ENCODE data around the gene FARP1. TPM values are rescaled to one million over a fixed set of nuclear protein-coding genes. Genes with fewer than 3 reads are reported as not detected.

Gene FARP1
- total and polyA plus RNA-seq, 2 of the 8 experiments (the other 6 are each of a cell fraction or from before 2014, with no cell fraction given), result 24.7 to 104 TPM

GRCh38 chr13:98399756-98400155 is 256.9 kb downstream of the FARP1 start:
- no peak for FAIRE-seq
- Histone ChIP-seq H3K79me1 (ENCODE audit: low read depth, low read length) (peaks cover 2% of the 10 kb centered on the region; the same call in 1 of the 2 replicates), H3K4me3 (ENCODE audit: extremely low read depth in 1 of 4, insufficient read depth in 2 of 4, low read depth in 3 of 4, low read length in 4 of 4) (no peak overlapping the region), H3K9ac (replicated peaks in 1 of 4; ENCODE audit: extremely low read depth in 1 of 4, low read depth in 3 of 4, low read length in 3 of 4) (no peak overlapping the region), H3K27ac (ENCODE audit: low read depth, low read length) (no peak overlapping the region), H2AK5ac (ENCODE audit: low read depth, low read length) (no peak overlapping the region), H4K91ac (replicated peaks; ENCODE audit: insufficient read length, low read length) (no peak overlapping the region), H3K27me3 (replicated peaks in 1 of 4; ENCODE audit: control insufficient read depth in 3 of 4, extremely low read depth in 1 of 4, insufficient read depth in 3 of 4, low read length in 3 of 4) (no peaks in the 10 kb centered on the region), H2BK12ac (ENCODE audit: low read depth, low read length) (no peak overlapping the region), H2BK20ac (ENCODE audit: low read length) (no peak overlapping the region), H2AFZ (ENCODE audit: low read length) (no peak overlapping the region), H3K18ac (ENCODE audit: extremely low read depth, low read length) (no peak overlapping the region), H3K23me2 (ENCODE audit: low read depth, low read length) (no peaks in the 10 kb centered on the region), H4K5ac (ENCODE audit: insufficient read length, low read depth, low read length) (no peak overlapping the region), H3K4me1 (replicated peaks in 1 of 4; ENCODE audit: control insufficient read depth in 3 of 4, insufficient read depth in 4 of 4, low read length in 3 of 4) (peaks cover 0 to 4% (median 1%) of the 10 kb centered on the region in 4 experiments; a peak in 2 of 7 replicates), H2BK15ac (ENCODE audit: low read length) (no peak overlapping the region), H2BK5ac (ENCODE audit: low read depth, low read length) (no peak overlapping the region), H3K4me2 (ENCODE audit: insufficient read depth in 1 of 2, low read depth in 2 of 2, low read length in 2 of 2) (no peak overlapping the region), H3K4ac (replicated peaks; ENCODE audit: insufficient read length, low read depth, low read length) (no peak overlapping the region), H3K23ac (ENCODE audit: insufficient read length) (no peak overlapping the region), H4K20me1 (replicated peaks in 1 of 2; ENCODE audit: control insufficient read depth in 1 of 2, insufficient read depth in 2 of 2, low read length in 2 of 2) (no peaks in the 10 kb centered on the region), H2BK120ac (replicated peaks; ENCODE audit: low read depth, low read length) (no peak overlapping the region), H3K36me3 (ENCODE audit: control insufficient read depth in 2 of 4, insufficient read depth in 4 of 4, low read length in 3 of 4) (peaks cover 0 to 15% (median 2%) of the 10 kb centered on the region in 4 experiments; a peak in 3 of 8 replicates), H3K79me2 (ENCODE audit: control insufficient read depth in 1 of 2, insufficient read depth in 2 of 2, low read length in 2 of 2) (no peaks in the 10 kb centered on the region), H3K56ac (replicated peaks; ENCODE audit: insufficient read length, low read depth, low read length) (no peak overlapping the region), H3K9me3 (ENCODE audit: insufficient read depth in 2 of 2, low read depth in 1 of 2, low read length in 1 of 2) (no peaks in the 10 kb centered on the region), H4K8ac (ENCODE audit: extremely low read depth, insufficient read depth, low read length) (no peak overlapping the region), H3K14ac (ENCODE audit: insufficient read length) (no peak overlapping the region)
- WGBS, 2 experiments (ENCODE audit: extremely low coverage in 1 of 2, insufficient coverage in 1 of 2, insufficient read length in 1 of 2, insufficient replicate concordance in 2 of 2, low coverage in 1 of 2, low lambda C conversion rate in 2 of 2, missing lambda C conversion rate in 1 of 2), result 81% methylated on average over 4 of the region's 4 CpGs; no CpG with 5 or more reads in 1 of the 2 experiments
- no peak for DNase-seq (ENCODE audit: low read depth in 1 of 2, low spot score in 2 of 2)
- ChIA-PET POLR2A (ENCODE audit: partially characterized antibody) (interaction anchor here (1.7 kb wide), 1 partner anchor 373 kb away, joined by 4 read pairs; no protein-coding TSS in a partner anchor), CTCF (ENCODE audit: partially characterized antibody) (interaction anchor here (0.6 to 2.6 kb wide), 7 partner anchors 9 to 366 kb away, joined by 3 to 9 read pairs (median 5); no protein-coding TSS in a partner anchor)
- TF ChIP-seq POLR2A (IDR thresholded peaks at IDR 0.05; ENCODE audit: control extremely low read depth in 1 of 2, low read depth in 2 of 2, low read length in 2 of 2) (no peak), SIRT6 (IDR thresholded peaks at IDR 0.05; ENCODE audit: low read length) (no peak), BCL11A (IDR thresholded peaks at IDR 0.05; ENCODE audit: low read depth in 2 of 2, low read length in 2 of 2) (no peak), SP1 (IDR thresholded peaks at IDR 0.05; ENCODE audit: low read depth, low read length) (no peak), YY1 (IDR thresholded peaks at IDR 0.05; ENCODE audit: low read depth, low read length) (no peak), RAD21 (IDR thresholded peaks at IDR 0.05 in 1 of 2, conservative IDR thresholded peaks at IDR 0.05 in 1 of 2; ENCODE audit: low read depth in 2 of 2, low read length in 2 of 2) (no peak), FOSL1 (IDR thresholded peaks at IDR 0.05; ENCODE audit: insufficient read depth, low read depth, low read length) (no peak), KDM4A (IDR thresholded peaks at IDR 0.05; ENCODE audit: low read depth, low read length, severe bottlenecking) (no peak), TEAD4 (IDR thresholded peaks at IDR 0.05; ENCODE audit: low read depth, low read length) (no peak), KDM5A (IDR thresholded peaks at IDR 0.05; ENCODE audit: low read length) (no peak), CHD1 (IDR thresholded peaks at IDR 0.05; ENCODE audit: low read depth, low read length) (no peak), SIN3A (conservative IDR thresholded peaks at IDR 0.05 in 1 of 2, IDR thresholded peaks at IDR 0.05 in 1 of 2; ENCODE audit: low read depth in 1 of 2, low read length in 2 of 2) (no peak), TAF7 (optimal IDR thresholded peaks at IDR 0.05; ENCODE audit: borderline replicate concordance, low read depth, low read length) (no peak)
- TF ChIP-seq, protein P1, sequence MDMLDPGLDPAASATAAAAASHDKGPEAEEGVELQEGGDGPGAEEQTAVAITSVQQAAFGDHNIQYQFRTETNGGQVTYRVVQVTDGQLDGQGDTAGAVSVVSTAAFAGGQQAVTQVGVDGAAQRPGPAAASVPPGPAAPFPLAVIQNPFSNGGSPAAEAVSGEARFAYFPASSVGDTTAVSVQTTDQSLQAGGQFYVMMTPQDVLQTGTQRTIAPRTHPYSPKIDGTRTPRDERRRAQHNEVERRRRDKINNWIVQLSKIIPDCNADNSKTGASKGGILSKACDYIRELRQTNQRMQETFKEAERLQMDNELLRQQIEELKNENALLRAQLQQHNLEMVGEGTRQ (IDR thresholded peaks at IDR 0.05; ENCODE audit: low read length), result no peak

Data from H1 (cell line).